DND-41 (cell line): ENCODE results near the gene CTTNBP2NL.

Source experiments
- ATAC-seq: fragments of 200-7000 bp; cut with Tn5 transposase; 3 replicates; pipeline ENCODE4 v1.9.1; 2021; ENCODE audit warnings: low read depth; ENCODE audit not compliant: insufficient read depth
- DNase-seq: peaks from one replicate; pipeline ENCODE4 v3.0.0-alpha.2; 2020
- H2AFZ ChIP-seq: 2 replicates; pipeline ENCODE4 v1.6.0; 2012; ENCODE audit warnings: low read depth, low read length
- H3K27ac ChIP-seq: 2 replicates; pipeline ENCODE4 v1.5.1; 2012; ENCODE audit warnings: low read length, inconsistent platforms
- H3K27me3 ChIP-seq: fragments of 200-600 bp; sonication (generic); 2 replicates; pipeline ENCODE4 v1.6.0; 2012; ENCODE audit warnings: low read length, mild to moderate bottlenecking, inconsistent platforms; ENCODE audit not compliant: insufficient read depth, poor library complexity
- H3K36me3 ChIP-seq: 2 replicates; pipeline ENCODE4 v1.5.1; 2012; ENCODE audit warnings: low read length, inconsistent platforms; ENCODE audit not compliant: insufficient read depth
- H3K4me1 ChIP-seq: 2 replicates; pipeline ENCODE4 v1.5.1; 2012; ENCODE audit warnings: mild to moderate bottlenecking, low read length; ENCODE audit not compliant: insufficient read depth
- H3K4me2 ChIP-seq: 2 replicates; pipeline ENCODE4 v1.6.0; 2012; ENCODE audit warnings: mild to moderate bottlenecking, moderate library complexity, low read length, inconsistent platforms; ENCODE audit not compliant: insufficient read depth
- H3K4me3 ChIP-seq, 2 experiments: fragments of 200-600 bp in 1 of 2; shearing (Covaris generic) in 1 of 2; 2 replicates each; pipeline ENCODE4 v1.5.1; 2012 to 2016; ENCODE audit warnings: inconsistent platforms in 2 of 2, low read length in 2 of 2, mild to moderate bottlenecking in 2 of 2, low read depth in 1 of 2, moderate library complexity in 1 of 2
- H3K79me2 ChIP-seq: 2 replicates; pipeline ENCODE4 v1.6.0; 2012; ENCODE audit warnings: low read length, inconsistent platforms; ENCODE audit not compliant: insufficient read depth
- H3K9ac ChIP-seq: 2 replicates; pipeline ENCODE4 v1.6.0; 2012; ENCODE audit warnings: low read depth, mild to moderate bottlenecking, inconsistent platforms, low read length, moderate library complexity
- H3K9me3 ChIP-seq: 2 replicates; pipeline ENCODE4 v1.5.1; 2012; ENCODE audit warnings: low read length, moderate library complexity, mild to moderate bottlenecking, inconsistent platforms; ENCODE audit not compliant: insufficient read depth, severe bottlenecking
- H4K20me1 ChIP-seq: 2 replicates; pipeline ENCODE4 v1.6.0; 2012; ENCODE audit warnings: low read length; ENCODE audit not compliant: insufficient read depth
- CTCF ChIP-seq: IDR thresholded peaks from 2 replicates; pipeline ENCODE4 v1.5.1; 2012; ENCODE audit warnings: borderline replicate concordance, low read length, moderate library complexity, mild to moderate bottlenecking; ENCODE audit not compliant: poor library complexity, severe bottlenecking; ENCODE audit errors: extremely low read depth
- EZH2 ChIP-seq: IDR thresholded peaks from 3 replicates; pipeline ENCODE4 v1.6.1; 2012; ENCODE audit warnings: borderline replicate concordance, low read depth, mild to moderate bottlenecking, moderate library complexity, low read length, inconsistent platforms; ENCODE audit not compliant: severe bottlenecking

Gene CTTNBP2NL

GRCh38 chr1:112507921-112508277 lies 111.9 kb downstream of the CTTNBP2NL start:
- no peaks in the 10 kb centered on the region for H3K4me1 ChIP-seq
- no peaks in the 10 kb centered on the region for H4K20me1 ChIP-seq
- no peak overlapping the region for H3K4me2 ChIP-seq
- DNase-seq = no peak
- no peak overlapping the region for H3K27ac ChIP-seq
- no peak overlapping the region for H3K9ac ChIP-seq
- ATAC-seq = no peak
- H2AFZ ChIP-seq = no peak overlapping the region
- no peaks in the 10 kb centered on the region for H3K36me3 ChIP-seq
- no peak overlapping the region for H3K4me3 ChIP-seq
- TF ChIP-seq EZH2 = no peak
- TF ChIP-seq CTCF = no peak
- H3K27me3 ChIP-seq = peaks cover 8% of the 10 kb centered on the region
- no peaks in the 10 kb centered on the region for H3K79me2 ChIP-seq
- H3K9me3 ChIP-seq = no peaks in the 10 kb centered on the region

DNA sequence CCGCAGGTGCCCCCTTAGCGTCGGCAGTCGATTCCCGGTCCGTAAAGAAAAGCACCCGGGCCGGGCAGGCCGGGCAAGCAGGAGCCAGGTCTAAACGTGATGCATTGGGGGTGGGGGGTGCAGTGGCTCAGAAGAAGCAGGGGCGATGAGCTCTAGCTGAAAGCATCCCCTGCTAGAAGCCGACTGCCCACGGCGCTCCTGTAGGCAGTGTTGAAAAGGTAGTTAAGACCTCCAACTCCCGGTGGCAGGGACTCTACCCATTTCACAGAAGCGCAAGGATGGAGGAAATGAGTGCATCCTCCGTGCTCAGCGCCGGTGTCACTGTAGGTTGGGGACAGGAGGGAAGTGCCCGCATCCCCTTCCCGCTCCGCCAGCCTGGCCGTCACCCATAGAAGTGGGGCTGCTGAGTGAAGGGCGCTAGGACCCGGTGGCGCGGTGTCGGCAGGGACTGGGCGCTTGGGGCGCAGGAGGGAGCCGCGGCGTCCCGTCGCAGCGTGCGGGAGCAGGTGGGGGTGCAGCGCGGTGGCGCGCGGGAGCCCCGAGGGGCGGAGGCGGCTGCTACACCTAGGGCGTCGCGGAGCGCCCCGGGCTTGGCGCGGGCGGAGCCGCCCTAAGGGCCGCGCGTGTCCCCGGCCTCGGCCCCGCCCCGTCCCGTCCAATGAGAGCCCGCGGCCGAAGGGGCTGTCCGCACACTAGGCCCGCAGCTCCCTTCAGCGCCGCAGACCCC lies 112.4 kb downstream of the CTTNBP2NL start, which contains the start of gene WNT2B:
Gene WNT2B, plus strand, starts transcription at position 688 of the 727 bp plus-strand sequence. CDS start 298 bp downstream, outside the sequence.
- Histone ChIP-seq H3K27me3 (peaks cover 5% of the 10 kb centered on the region), H3K36me3 (no peaks in the 10 kb centered on the region), H3K4me2 (no peak within 1 kb of the TSS), H3K27ac (no peak within 1 kb of the TSS), H3K79me2 (no peaks in the 10 kb centered on the region), H2AFZ (no peak within 1 kb of the TSS), H3K4me1 (no peaks in the 10 kb centered on the region), H3K9ac (no peak within 1 kb of the TSS), H3K9me3 (no peaks in the 10 kb centered on the region), H3K4me3 (no peak within 1 kb of the TSS), H4K20me1 (no peaks in the 10 kb centered on the region)
- no peak for TF ChIP-seq CTCF
- TF ChIP-seq EZH2 = no peak
- ATAC-seq (no peak), DNase-seq (no peak)

DNA sequence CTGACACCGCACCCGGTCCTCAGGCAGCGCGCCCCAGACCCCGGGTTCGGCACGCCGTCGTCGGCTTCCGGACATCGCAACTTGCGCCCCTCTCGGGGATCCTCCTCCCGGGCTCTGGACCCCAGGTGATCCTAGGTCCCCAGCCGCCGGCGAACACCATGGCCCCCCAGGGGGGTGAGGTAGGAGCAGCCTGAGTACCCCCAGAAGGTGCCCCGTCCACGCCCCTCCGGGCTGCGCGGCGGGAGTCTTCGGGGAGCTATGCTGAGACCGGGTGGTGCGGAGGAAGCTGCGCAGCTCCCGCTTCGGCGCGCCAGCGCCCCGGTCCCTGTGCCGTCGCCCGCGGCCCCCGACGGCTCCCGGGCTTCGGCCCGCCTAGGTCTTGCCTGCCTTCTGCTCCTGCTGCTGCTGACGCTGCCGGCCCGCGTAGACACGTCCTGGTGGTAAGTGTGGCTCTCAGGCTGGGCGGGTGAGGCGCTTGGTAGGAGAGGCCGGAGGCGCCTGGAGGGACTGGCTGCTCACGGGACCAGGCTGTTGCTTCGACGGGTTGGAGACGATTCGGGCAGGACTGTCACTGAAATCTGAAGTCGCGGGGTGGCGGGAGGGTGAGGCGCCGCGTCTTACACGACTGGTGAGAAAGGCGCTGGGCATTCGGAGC lies 113.1 kb downstream of the CTTNBP2NL start:
- Histone ChIP-seq H3K9me3 (no peaks in the 10 kb centered on the region), H3K4me2 (no peak overlapping the region), H4K20me1 (no peaks in the 10 kb centered on the region), H3K27me3 (peaks cover 1% of the 10 kb centered on the region), H2AFZ (no peak overlapping the region), H3K9ac (no peak overlapping the region), H3K4me3 (no peak overlapping the region), H3K27ac (no peak overlapping the region), H3K79me2 (no peaks in the 10 kb centered on the region), H3K4me1 (no peaks in the 10 kb centered on the region), H3K36me3 (no peaks in the 10 kb centered on the region)
- DNase-seq = no peak
- ATAC-seq = no peak
- TF ChIP-seq CTCF (no peak), EZH2 (no peak)
